ENCODE results near the gene BID. TPM values are rescaled to one million over a fixed set of nuclear protein-coding genes. Genes with fewer than 3 reads are reported as not detected.
A peak's percentile ranks its signal among the peaks of the same experiment; 100 is the strongest.

Gene BID
- total RNA-seq, 4 donors from 2014 or later: 5.1 to 23.7 (median 9.8) TPM

DNA sequence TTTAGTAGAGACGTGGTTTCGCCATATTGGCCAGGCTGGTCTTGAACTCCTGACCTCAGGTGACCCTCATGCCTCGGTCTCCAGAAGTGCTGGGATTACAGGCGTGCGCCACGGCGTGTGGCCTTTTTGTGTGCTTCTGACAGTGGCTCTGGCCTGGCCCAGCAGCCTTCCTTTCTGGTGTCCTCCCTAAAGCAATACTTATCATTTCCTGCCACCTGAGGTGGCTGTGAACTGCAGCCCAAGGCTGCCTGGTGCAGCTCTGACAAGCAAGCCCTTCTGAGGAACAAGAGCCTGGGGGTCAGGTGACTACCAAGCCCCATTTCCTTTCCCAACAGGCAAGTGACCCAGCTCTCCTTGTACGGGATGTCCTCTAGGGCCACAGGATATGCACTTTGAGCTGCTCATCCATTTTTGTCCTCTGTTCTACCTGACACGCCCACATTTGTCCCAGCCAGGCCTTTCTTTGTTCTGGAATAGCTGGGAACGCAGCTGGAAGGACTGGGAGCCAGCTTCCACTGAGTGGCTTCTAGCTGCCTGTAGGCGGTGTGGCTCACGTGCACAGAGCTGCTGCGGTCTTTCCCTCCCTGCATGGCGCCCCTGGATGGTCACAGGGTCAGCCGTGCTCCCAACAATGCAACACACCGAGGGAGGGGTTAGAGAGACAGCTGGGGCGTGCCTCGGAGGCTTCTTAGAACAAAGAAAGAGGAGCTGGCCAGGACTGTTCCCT lies 12.3 kb upstream of the BID start:
- peak; percentile 88 to 96 for DNase-seq
- peaks cover 0 to 18% of the 10 kb centered on the region in 2 donors for H3K36me3 ChIP-seq
- H3K27ac ChIP-seq: peak overlapping the region; percentile 85 to 94 (median 90)
- no peak overlapping the region for H3K4me3 ChIP-seq
- in situ Hi-C loops (cut with MboI; ENCODE audit: low sequenced_read_pairs in 4 of 4): no loop called here
- H3K4me1 ChIP-seq: peaks cover 22 to 29% of the 10 kb centered on the region in 2 donors
- ATAC-seq: peak; percentile 84 to 91
- no peaks in the 10 kb centered on the region for H3K27me3 ChIP-seq
- intact Hi-C loops (cut with DNase I; ENCODE audit: low total_unique reads): loop anchor here (2.0 to 10.0 kb wide), 5 partner anchors 22 to 712 kb away; partner anchors contain the start of genes ATP6V1E1 and BCL2L13
- H3K9me3 ChIP-seq: no peaks in the 10 kb centered on the region
- TF ChIP-seq, protein P1, sequence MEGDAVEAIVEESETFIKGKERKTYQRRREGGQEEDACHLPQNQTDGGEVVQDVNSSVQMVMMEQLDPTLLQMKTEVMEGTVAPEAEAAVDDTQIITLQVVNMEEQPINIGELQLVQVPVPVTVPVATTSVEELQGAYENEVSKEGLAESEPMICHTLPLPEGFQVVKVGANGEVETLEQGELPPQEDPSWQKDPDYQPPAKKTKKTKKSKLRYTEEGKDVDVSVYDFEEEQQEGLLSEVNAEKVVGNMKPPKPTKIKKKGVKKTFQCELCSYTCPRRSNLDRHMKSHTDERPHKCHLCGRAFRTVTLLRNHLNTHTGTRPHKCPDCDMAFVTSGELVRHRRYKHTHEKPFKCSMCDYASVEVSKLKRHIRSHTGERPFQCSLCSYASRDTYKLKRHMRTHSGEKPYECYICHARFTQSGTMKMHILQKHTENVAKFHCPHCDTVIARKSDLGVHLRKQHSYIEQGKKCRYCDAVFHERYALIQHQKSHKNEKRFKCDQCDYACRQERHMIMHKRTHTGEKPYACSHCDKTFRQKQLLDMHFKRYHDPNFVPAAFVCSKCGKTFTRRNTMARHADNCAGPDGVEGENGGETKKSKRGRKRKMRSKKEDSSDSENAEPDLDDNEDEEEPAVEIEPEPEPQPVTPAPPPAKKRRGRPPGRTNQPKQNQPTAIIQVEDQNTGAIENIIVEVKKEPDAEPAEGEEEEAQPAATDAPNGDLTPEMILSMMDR (IDR thresholded peaks at IDR 0.05 in 4 of 5, conservative IDR thresholded peaks at IDR 0.05 in 1 of 5): peak in 4 of 5 experiments; percentile 6 to 31 (median 21)
- peak; percentile 61 to 65 for TF ChIP-seq POLR2A (IDR thresholded peaks at IDR 0.05)

DNA sequence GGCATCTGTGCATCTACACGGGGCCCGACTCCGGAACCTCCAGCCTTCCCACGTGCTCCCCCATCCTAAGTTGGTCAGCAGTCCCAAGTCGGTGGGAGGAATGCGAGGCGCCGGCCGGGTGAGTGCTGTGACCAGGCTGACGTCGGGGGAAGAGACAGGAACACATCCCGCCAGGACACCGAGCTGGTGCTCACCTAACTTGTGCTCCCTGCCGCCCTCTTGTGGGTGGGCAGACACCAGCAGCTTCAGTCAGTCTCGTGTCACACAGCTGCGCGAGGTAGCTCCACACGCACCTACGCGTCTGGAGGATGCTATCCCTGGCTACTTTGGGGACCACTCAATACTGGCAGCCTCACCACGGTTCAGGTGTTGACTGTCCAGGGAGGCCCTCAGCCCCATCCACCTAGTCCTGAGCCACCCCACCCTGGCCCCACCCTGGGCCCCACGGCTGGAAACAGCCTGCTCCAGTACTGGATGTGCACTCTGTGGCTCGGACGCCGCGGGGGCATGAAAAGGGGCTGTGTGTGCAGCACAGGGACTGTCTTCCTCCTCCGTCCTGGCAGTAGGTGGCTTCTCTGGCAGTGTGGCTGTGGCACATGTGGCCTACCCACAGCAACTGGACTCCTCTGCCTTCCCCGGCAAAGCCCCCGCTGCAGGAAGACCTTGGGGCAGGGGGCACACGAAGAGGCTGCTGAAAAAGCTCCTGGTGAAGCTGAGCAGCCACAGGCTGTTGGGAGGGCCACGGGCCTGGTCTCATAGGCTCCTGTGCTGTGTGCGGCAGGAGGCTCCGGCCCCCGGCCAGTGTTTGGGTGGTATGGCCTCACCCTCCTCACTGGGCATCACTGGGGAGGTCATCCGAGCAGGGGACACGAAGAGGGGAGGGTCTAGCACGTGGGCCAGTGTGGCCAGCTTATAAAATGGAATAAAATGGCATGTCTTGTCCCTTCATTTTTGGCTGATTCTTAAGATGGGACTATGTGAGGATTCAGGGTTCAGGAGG lies 11.2 kb upstream of the BID start:
- TF ChIP-seq, protein P1 (IDR thresholded peaks at IDR 0.05 in 4 of 5, conservative IDR thresholded peaks at IDR 0.05 in 1 of 5): peak; percentile 50 to 85 (median 68)
- no peak for TF ChIP-seq POLR2A (IDR thresholded peaks at IDR 0.05)
- Histone ChIP-seq H3K36me3 (peaks cover 0 to 12% of the 10 kb centered on the region in 2 donors), H3K27me3 (no peaks in the 10 kb centered on the region), H3K4me3 (no peak overlapping the region), H3K27ac (peak overlapping the region; percentile 85 to 94 (median 90)), H3K9me3 (no peaks in the 10 kb centered on the region), H3K4me1 (peaks cover 22 to 29% of the 10 kb centered on the region in 2 donors)
- ATAC-seq (peak; percentile 34 to 40), DNase-seq (peak; percentile 63 to 85)
- intact Hi-C loops (cut with DNase I; ENCODE audit: low total_unique reads) (loop anchor here (1.0 to 10.0 kb wide), 6 partner anchors 23 to 711 kb away; partner anchors contain the start of genes ATP6V1E1 and BCL2L13), in situ Hi-C loops (cut with MboI; ENCODE audit: low sequenced_read_pairs in 4 of 4) (no loop called here)

DNA sequence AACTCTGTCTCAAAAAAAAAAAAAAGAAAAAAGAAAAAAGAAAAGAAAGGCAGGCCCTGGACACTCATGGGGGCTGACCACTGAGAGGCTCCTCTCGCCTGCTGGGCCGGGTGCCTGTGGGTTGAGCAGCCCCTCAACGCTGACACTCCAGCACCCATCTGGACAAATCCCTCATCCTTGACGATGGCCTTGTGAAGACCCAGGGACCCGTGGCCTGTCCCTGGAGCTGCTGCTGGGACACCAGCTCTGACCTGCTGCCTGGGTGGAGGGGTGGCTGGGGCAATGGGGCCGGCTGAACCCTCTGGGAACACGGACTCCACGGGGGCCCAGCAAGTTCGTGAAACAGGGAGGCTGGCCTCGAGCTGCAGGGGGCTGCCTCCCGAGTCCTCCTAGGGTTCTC lies 10.5 kb upstream of the BID start:
- no peak for TF ChIP-seq POLR2A (IDR thresholded peaks at IDR 0.05)
- TF ChIP-seq, protein P1 (IDR thresholded peaks at IDR 0.05 in 4 of 5, conservative IDR thresholded peaks at IDR 0.05 in 1 of 5): no peak
- H3K27ac ChIP-seq: peak overlapping the region; percentile 85 to 94 (median 90)
- in situ Hi-C loops (cut with MboI; ENCODE audit: low sequenced_read_pairs in 4 of 4): no loop called here
- no peaks in the 10 kb centered on the region for H3K27me3 ChIP-seq
- no peak for ATAC-seq
- no peak for DNase-seq
- H3K4me3 ChIP-seq: no peak overlapping the region
- peaks cover 22 to 29% of the 10 kb centered on the region in 2 donors for H3K4me1 ChIP-seq
- H3K36me3 ChIP-seq: peaks cover 0 to 5% of the 10 kb centered on the region in 2 donors
- intact Hi-C loops (cut with DNase I; ENCODE audit: low total_unique reads): loop anchor here (1.0 to 10.0 kb wide), 3 partner anchors 42 to 710 kb away; partner anchors contain the start of gene ATP6V1E1
- H3K9me3 ChIP-seq: no peaks in the 10 kb centered on the region

DNA sequence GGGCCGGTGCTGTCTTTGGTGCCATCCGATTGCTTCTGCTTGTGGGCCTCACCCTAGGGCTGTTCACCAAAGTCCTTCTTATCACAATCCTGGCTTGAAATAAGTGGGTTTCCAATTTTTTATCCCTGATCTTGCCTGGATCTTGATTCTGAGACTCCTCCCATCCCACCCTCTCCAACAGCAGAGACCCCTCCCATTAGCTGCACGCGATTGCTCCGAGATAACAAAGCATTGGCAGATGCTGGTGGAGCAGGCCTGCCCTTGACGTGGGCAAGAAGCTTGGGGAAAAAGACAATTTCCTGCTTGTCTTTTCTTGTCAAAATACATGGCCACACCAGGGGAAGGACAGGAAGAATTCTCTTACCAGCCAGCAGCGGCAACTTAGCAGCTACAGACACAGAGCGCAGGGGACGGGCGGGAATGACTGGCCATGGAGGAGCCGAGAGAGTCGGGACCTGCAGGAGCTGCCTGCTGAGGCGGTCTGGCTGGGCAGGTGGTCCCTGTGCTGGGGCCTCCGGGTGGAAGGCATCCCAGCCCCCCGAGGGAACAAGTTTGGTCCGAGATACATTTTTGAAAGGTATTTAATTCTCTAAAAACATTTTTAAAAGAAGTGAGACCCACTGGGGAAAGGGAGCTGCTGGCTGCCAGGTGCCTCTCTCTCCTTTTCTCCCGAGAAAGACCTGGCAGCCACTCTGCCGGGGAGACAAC lies 9.7 kb upstream of the BID start:
- Histone ChIP-seq H3K27ac (peak overlapping the region in 1 of 4 donors; percentile 9), H3K4me1 (peaks cover 22 to 29% of the 10 kb centered on the region in 2 donors), H3K36me3 (no peaks in the 10 kb centered on the region), H3K4me3 (no peak overlapping the region), H3K9me3 (no peaks in the 10 kb centered on the region), H3K27me3 (no peaks in the 10 kb centered on the region)
- in situ Hi-C loops (cut with MboI; ENCODE audit: low sequenced_read_pairs in 4 of 4): no loop called here
- no peak for TF ChIP-seq POLR2A (IDR thresholded peaks at IDR 0.05)
- TF ChIP-seq, protein P1 (IDR thresholded peaks at IDR 0.05 in 4 of 5, conservative IDR thresholded peaks at IDR 0.05 in 1 of 5): no peak
- intact Hi-C loops (cut with DNase I; ENCODE audit: low total_unique reads): loop anchor here (10.0 kb wide), 1 partner anchor 709 kb away; no protein-coding TSS in a partner anchor
- no peak for ATAC-seq
- DNase-seq: no peak

Data from gastrocnemius medialis (tissue), 4 donors.